ENCODE results near the gene H1-8.
"Not testable (repeated sequence)": the region's sequence is repeated elsewhere in the genome, so short reads cannot be mapped to it uniquely, and the experiment has no call there.

Gene H1-8

GRCh38 chr3:129534428-129535027 lies 8.4 kb upstream of the H1-8 start:
- FAIRE-seq = no peak

GRCh38 chr3:129535075-129535474 lies 7.9 kb upstream of the H1-8 start:
- no peak for FAIRE-seq

- no peak for FAIRE-seq
These were observed 6.7 kb upstream of the H1-8 start for GRCh38 chr3:129536374-129536667.

- no peak for FAIRE-seq
These were observed 6.2 kb upstream of the H1-8 start for GRCh38 chr3:129536804-129537203.

GRCh38 chr3:129539206-129539605 lies 3.8 kb upstream of the H1-8 start:
- FAIRE-seq = no peak

- FAIRE-seq = no peak
These were observed 2.0 kb upstream of the H1-8 start for GRCh38 chr3:129540776-129541516.

- FAIRE-seq = no peak
These were observed 228 bp upstream of the H1-8 start for GRCh38 chr3:129542747-129543146.

GRCh38 chr3:129543999-129544398 lies 1.0 kb downstream of the H1-8 start:
- no peak for FAIRE-seq

- not testable (repeated sequence) for FAIRE-seq
These were observed 3.0 kb downstream of the H1-8 start for GRCh38 chr3:129545951-129546350.

GRCh38 chr3:129547241-129547640 lies 4.3 kb downstream of the H1-8 start:
- no peak for FAIRE-seq

- no peak for FAIRE-seq
These were observed 5.4 kb downstream of the H1-8 start for GRCh38 chr3:129548104-129548965.

GRCh38 chr3:129549006-129549800 lies 6.2 kb downstream of the H1-8 start:
- no peak for FAIRE-seq

GRCh38 chr3:129549805-129550204 lies 6.8 kb downstream of the H1-8 start:
- no peak for FAIRE-seq

- no peak for FAIRE-seq
These were observed 9.5 kb downstream of the H1-8 start for GRCh38 chr3:129552287-129553050.

GRCh38 chr3:129553171-129553570 lies 10.2 kb downstream of the H1-8 start:
- FAIRE-seq = no peak

GRCh38 chr3:129553719-129554118 lies 10.7 kb downstream of the H1-8 start:
- FAIRE-seq = no peak

GRCh38 chr3:129554356-129555152 lies 11.6 kb downstream of the H1-8 start:
- no peak for FAIRE-seq

- FAIRE-seq = no peak
These were observed 12.2 kb downstream of the H1-8 start for GRCh38 chr3:129555153-129555550.

- no peak for FAIRE-seq
These were observed 12.8 kb downstream of the H1-8 start for GRCh38 chr3:129555616-129556357.

- no peak for FAIRE-seq
These were observed 13.4 kb downstream of the H1-8 start for GRCh38 chr3:129556358-129556695.
